EH (cell line): ENCODE results near the gene DNPH1.
A peak's percentile ranks its signal among the peaks of the same experiment; 100 is the strongest.

Source experiments
- DNase-seq: peaks from one replicate; pipeline ENCODE4 v3.0.0-alpha.2; 2015; ENCODE audit warnings: low read depth

Gene DNPH1

GRCh38 chr6:43263314-43264178 lies 34.3 kb upstream of the DNPH1 start:
- peak; percentile 75 for DNase-seq

- no peak for DNase-seq
These were observed 33.6 kb upstream of the DNPH1 start for GRCh38 chr6:43262780-43263313.

GRCh38 chr6:43262000-43262779 lies 32.9 kb upstream of the DNPH1 start:
- no peak for DNase-seq

GRCh38 chr6:43261198-43261597 lies 31.9 kb upstream of the DNPH1 start:
- no peak for DNase-seq

- DNase-seq: no peak
These were observed 31.5 kb upstream of the DNPH1 start for GRCh38 chr6:43260791-43261190.

GRCh38 chr6:43258807-43259686 lies 29.8 kb upstream of the DNPH1 start:
- no peak for DNase-seq

GRCh38 chr6:43258180-43258579 lies 28.9 kb upstream of the DNPH1 start:
- DNase-seq: no peak

- no peak for DNase-seq
These were observed 28.3 kb upstream of the DNPH1 start for GRCh38 chr6:43257367-43258145.

GRCh38 chr6:43256670-43257366 lies 27.5 kb upstream of the DNPH1 start:
- no peak for DNase-seq

GRCh38 chr6:43255408-43256054 lies 26.2 kb upstream of the DNPH1 start:
- DNase-seq: no peak

GRCh38 chr6:43254846-43255245 lies 25.6 kb upstream of the DNPH1 start:
- no peak for DNase-seq

GRCh38 chr6:43254138-43254817 lies 25.0 kb upstream of the DNPH1 start:
- peak; percentile 41 for DNase-seq

GRCh38 chr6:43253401-43253800 lies 24.1 kb upstream of the DNPH1 start:
- no peak for DNase-seq

- DNase-seq: peak; percentile 24
These were observed 21.7 kb upstream of the DNPH1 start for GRCh38 chr6:43250992-43251373.

- DNase-seq: no peak
These were observed 19.5 kb upstream of the DNPH1 start for GRCh38 chr6:43248791-43249190.

- DNase-seq: no peak
These were observed 18.8 kb upstream of the DNPH1 start for GRCh38 chr6:43248101-43248500.

GRCh38 chr6:43247114-43247999 lies 18.1 kb upstream of the DNPH1 start:
- DNase-seq: peak; percentile 54
